Measurements from ENCODE around the gene ZNF276.

GRCh38 chr16:89742948-89743347, 21.6 kb downstream of the ZNF276 start:
- TF ChIP-seq POLR2AphosphoS5 (IDR thresholded peaks at IDR 0.05) = no peak
- no peak for TF ChIP-seq CTCF (IDR thresholded peaks at IDR 0.05)
- TF ChIP-seq POLR2A (IDR thresholded peaks at IDR 0.05) = no peak
- TF ChIP-seq EP300 (IDR thresholded peaks at IDR 0.05; ENCODE audit: low read depth) = no peak
